Muscle of back (tissue), 11 donors: ENCODE results near the gene IFITM10. TPM values are rescaled to one million over a fixed set of nuclear protein-coding genes. Genes with fewer than 3 reads are reported as not detected.

Experiments
- DNase-seq, 3 donors: peaks; one replicate each; pipeline versions ENCODE4 v3.0.0 to v3.0.0-alpha.2; 2013
- polyA plus RNA-seq, 10 donors: library from polyadenylated mRNA; unstranded; fragments of 120-200 nt; gene quantifications; one replicate each; pipeline ENCODE4 v1.2.1, GENCODE V29; 2013; ENCODE audit not compliant: insufficient read length in 10 of 10

IFITM10 gene
- polyA plus RNA-seq, 10 donors, result 0.09 to 0.97 (median 0.21) TPM

- DNase-seq, result no peak
Observed at GRCh38 chr11:1741741-1742140, 8.7 kb downstream of the IFITM10 start.

GRCh38 chr11:1740786-1741530, 9.4 kb downstream of the IFITM10 start:
- DNase-seq, result no peak

DNA sequence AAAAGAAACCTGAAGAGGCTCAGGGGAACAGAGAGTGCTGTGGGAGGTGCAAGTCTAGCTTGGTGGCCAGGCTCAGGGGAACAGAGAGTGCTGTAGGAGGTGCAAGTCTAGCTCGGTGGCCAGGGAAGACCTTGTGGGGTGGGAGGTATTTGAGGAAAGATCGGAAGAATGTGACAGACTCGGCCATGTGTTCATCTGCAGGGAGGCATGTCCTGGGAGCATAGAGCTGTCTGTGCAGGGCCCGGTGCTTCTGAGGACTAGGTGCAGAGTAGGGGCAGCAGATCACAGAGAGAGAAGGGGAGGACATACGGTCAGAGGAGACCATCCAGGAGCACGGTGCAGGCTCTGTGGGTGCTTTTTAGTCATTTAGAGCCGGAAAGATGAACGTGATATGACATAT, 10.8 kb downstream of the IFITM10 start:
- no peak for DNase-seq

GRCh38 chr11:1738380-1738779, 12.0 kb downstream of the IFITM10 start:
- no peak for DNase-seq

- no peak for DNase-seq
Observed at GRCh38 chr11:1737080-1737757, 13.2 kb downstream of the IFITM10 start.

GRCh38 chr11:1736447-1736992, 13.9 kb downstream of the IFITM10 start:
- DNase-seq, result no peak

DNA sequence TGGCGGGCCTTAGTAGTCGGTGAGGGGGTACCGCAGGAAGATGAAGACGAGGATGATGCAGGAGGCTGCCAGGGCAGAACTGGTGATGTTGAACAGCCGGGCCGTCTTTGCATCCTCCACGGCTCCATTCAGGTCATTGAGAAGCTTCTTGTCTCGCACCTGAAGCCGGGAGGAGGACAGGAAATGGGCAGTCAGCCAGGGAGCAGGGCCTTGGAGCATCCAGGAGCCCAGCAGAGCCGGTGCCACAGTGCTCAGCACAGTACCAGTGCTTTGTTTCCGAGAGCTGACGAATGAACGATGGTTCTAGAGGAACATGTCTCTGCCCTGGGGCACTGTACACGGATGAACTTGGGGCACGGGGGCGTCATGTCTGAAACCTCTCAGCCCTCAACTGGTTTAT, 15.1 kb downstream of the IFITM10 start:
- DNase-seq, result no peak

DNA sequence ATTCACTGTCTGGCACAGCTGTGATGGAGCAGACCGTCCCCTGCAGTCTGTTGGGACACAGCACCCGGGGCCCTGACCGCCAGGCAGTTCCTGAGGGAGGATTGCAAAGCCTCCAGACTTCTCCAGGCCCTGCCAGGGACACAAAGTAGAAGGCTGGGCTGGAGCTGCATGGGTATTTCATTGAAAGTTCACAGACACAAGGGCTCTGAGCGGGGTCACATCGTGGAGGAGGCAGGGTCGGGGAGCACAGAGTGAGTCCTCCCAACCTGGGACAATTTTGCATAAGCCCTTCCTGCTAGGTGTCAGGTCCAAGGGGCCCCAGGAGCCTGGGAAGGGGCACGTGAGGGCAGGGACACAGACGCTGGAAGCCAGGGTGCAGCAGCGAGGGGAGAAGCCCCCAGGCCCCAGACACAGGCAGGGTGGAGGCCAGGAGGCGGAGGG, 15.7 kb downstream of the IFITM10 start:
- no peak for DNase-seq

GRCh38 chr11:1733716-1734640, 16.4 kb downstream of the IFITM10 start:
- DNase-seq, result no peak

GRCh38 chr11:1733009-1733715, 17.2 kb downstream of the IFITM10 start:
- DNase-seq, result no peak

GRCh38 chr11:1732418-1733008, 17.9 kb downstream of the IFITM10 start:
- no peak for DNase-seq

- DNase-seq, result no peak
Observed at GRCh38 chr11:1731451-1732059, 18.8 kb downstream of the IFITM10 start.

- DNase-seq, result no peak
Observed at GRCh38 chr11:1730059-1730629, 20.3 kb downstream of the IFITM10 start.

DNA sequence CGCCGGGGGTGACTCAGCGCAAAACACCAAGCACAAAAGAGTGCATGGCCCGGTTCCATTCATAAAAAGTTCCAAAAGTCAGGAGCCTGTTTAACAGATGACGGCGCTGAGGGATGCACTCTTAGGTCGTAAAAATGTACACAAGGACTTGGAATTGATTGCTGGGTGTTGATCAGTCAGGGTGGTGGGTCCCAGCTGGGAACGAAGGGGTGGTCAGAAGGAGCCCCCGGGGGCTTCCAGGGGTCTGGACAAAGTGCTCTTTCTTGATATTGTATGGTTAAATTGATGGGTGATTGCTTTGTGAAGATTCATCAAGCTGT, 20.7 kb downstream of the IFITM10 start:
- no peak for DNase-seq

- no peak for DNase-seq
Observed at GRCh38 chr11:1728931-1729691, 21.3 kb downstream of the IFITM10 start.

DNA sequence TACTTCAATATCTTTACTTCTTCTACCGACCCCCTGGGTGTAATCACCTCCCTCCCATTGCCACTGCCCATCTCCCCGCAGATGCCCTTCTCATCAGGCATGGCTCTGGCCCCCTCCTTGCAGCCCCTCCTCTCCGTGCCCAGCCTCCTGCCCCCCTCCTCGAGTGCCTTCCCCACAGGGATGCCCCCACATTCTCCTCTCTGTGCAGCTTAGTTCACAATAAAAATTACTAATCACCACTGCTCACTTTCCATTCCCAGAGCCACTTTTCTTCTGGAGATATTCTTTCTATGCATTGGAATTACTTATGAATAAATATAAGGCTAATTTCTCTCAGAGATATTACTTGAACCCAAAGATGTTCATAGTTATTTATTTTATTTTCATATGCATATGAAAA, 22.1 kb downstream of the IFITM10 start:
- no peak for DNase-seq

DNA sequence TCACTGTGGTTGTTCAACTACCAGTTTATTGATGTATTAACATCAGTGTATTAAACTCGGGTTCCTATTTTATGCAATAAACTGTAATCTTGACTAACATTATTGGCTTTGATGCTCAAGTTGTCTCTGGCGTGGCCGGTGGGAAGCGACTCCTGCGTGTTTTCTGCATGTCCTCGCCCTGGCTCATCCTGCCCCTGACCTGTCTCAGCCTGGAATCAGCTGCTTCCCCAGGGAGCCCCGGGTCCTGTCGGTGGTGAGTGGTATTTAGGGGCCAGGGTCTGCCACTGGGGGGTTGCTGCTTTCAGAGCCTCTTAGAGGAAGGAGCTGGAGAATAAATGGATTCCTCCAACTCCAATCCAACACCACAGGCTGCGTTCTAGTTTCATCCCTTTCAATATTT, 22.5 kb downstream of the IFITM10 start:
- DNase-seq, result no peak

GRCh38 chr11:1727096-1727690, 23.2 kb downstream of the IFITM10 start:
- no peak for DNase-seq

- DNase-seq, result no peak
Observed at GRCh38 chr11:1719781-1720180, 30.6 kb downstream of the IFITM10 start.
